ENCODE results near the gene CCDC171.
"Not testable (repeated sequence)": the region's sequence is repeated elsewhere in the genome, so short reads cannot be mapped to it uniquely, and the experiment has no call there.

CCDC171 gene

GRCh38 chr9:15584379-15584778 lies 31.5 kb downstream of the CCDC171 start:
- no peak for TF ChIP-seq CTCF (IDR thresholded peaks at IDR 0.05; ENCODE audit: low read depth, low read length)
- in situ Hi-C loops (cut with HindIII; ENCODE audit: low sequenced_read_pairs) = no loop called here
- DNase-seq (ENCODE audit: low read depth, low spot score) = no peak
- H3K4me3 ChIP-seq (ENCODE audit: low read depth, low read length) = no peak overlapping the region

GRCh38 chr9:15592317-15592716 lies 39.5 kb downstream of the CCDC171 start:
- DNase-seq (ENCODE audit: low read depth, low spot score) = no peak
- no peak overlapping the region for H3K4me3 ChIP-seq (ENCODE audit: low read depth, low read length)
- in situ Hi-C loops (cut with HindIII; ENCODE audit: low sequenced_read_pairs) = no loop called here
- TF ChIP-seq CTCF (IDR thresholded peaks at IDR 0.05; ENCODE audit: low read depth, low read length) = no peak

- DNase-seq (ENCODE audit: low read depth, low spot score); H3K4me3 ChIP-seq (ENCODE audit: low read depth, low read length); in situ Hi-C loops (cut with HindIII; ENCODE audit: low sequenced_read_pairs): not testable (repeated sequence)
Observed at GRCh38 chr9:15592940-15593339, 40.1 kb downstream of the CCDC171 start.

- DNase-seq (ENCODE audit: low read depth, low spot score) = not testable (repeated sequence)
Observed at GRCh38 chr9:15600666-15601330, 48.0 kb downstream of the CCDC171 start.

GRCh38 chr9:15606643-15607472 lies 54.0 kb downstream of the CCDC171 start:
- in situ Hi-C loops (cut with HindIII; ENCODE audit: low sequenced_read_pairs) = no loop called here
- TF ChIP-seq CTCF (IDR thresholded peaks at IDR 0.05; ENCODE audit: low read depth, low read length) = peak; percentile 46
- DNase-seq (ENCODE audit: low read depth, low spot score) = peak; percentile 66
- H3K4me3 ChIP-seq (ENCODE audit: low read depth, low read length) = no peak overlapping the region

More at GRCh38 chr9:15600666-15601330, 48.0 kb downstream of the CCDC171 start:
- H3K4me3 ChIP-seq (ENCODE audit: low read depth, low read length); in situ Hi-C loops (cut with HindIII; ENCODE audit: low sequenced_read_pairs): not testable (repeated sequence)

GRCh38 chr9:15612962-15613361 lies 60.1 kb downstream of the CCDC171 start:
- TF ChIP-seq CTCF (IDR thresholded peaks at IDR 0.05; ENCODE audit: low read depth, low read length) = no peak
- no peak for DNase-seq (ENCODE audit: low read depth, low spot score)
- in situ Hi-C loops (cut with HindIII; ENCODE audit: low sequenced_read_pairs) = no loop called here
- no peak overlapping the region for H3K4me3 ChIP-seq (ENCODE audit: low read depth, low read length)

GRCh38 chr9:15617782-15618181 lies 64.9 kb downstream of the CCDC171 start:
- no peak for TF ChIP-seq CTCF (IDR thresholded peaks at IDR 0.05; ENCODE audit: low read depth, low read length)
- DNase-seq (ENCODE audit: low read depth, low spot score) = no peak
- in situ Hi-C loops (cut with HindIII; ENCODE audit: low sequenced_read_pairs) = no loop called here
- H3K4me3 ChIP-seq (ENCODE audit: low read depth, low read length) = no peak overlapping the region
